Fibroblast of villous mesenchyme (primary cell): ENCODE results near the gene SNRPD2. TPM values are rescaled to one million over a fixed set of nuclear protein-coding genes. Genes with fewer than 3 reads are reported as not detected.

Experiments used
- DNase-seq: peaks from one replicate; pipeline ENCODE4 v3.0.0-alpha.2; 2010; ENCODE audit warnings: low read depth
- H3K4me3 ChIP-seq: 2 replicates; pipeline ENCODE4 v1.5.1; 2011; ENCODE audit warnings: low read depth, mild to moderate bottlenecking, low read length
- CTCF ChIP-seq: IDR thresholded peaks from 2 replicates; pipeline ENCODE4 v1.5.1; 2012; ENCODE audit warnings: low read depth, mild to moderate bottlenecking, low read length; ENCODE audit not compliant: insufficient read depth
- total RNA-seq: library from RNA; depleted of rRNA; stranded (reverse); fragments of >200 nt; gene quantifications from 2 replicates; pipeline ENCODE4 v1.2.3, GENCODE V29; 2012

Gene SNRPD2
- total RNA-seq, 1 donor = 191 TPM

GRCh38 chr19:45677351-45678230 lies 14.2 kb downstream of the SNRPD2 start:
- no peak for TF ChIP-seq CTCF
- peak; percentile 89 for DNase-seq
- peak overlapping the region; percentile 52 for H3K4me3 ChIP-seq

GRCh38 chr19:45676851-45677263 lies 14.9 kb downstream of the SNRPD2 start:
- H3K4me3 ChIP-seq = peak overlapping the region; percentile 52
- DNase-seq = no peak
- TF ChIP-seq CTCF = no peak

GRCh38 chr19:45674946-45675345 lies 16.8 kb downstream of the SNRPD2 start:
- no peak for TF ChIP-seq CTCF
- no peak overlapping the region for H3K4me3 ChIP-seq
- DNase-seq = no peak

GRCh38 chr19:45670670-45671453 lies 20.9 kb downstream of the SNRPD2 start:
- no peak for TF ChIP-seq CTCF
- peak; percentile 88 for DNase-seq
- H3K4me3 ChIP-seq = peak overlapping the region; percentile 41

- no peak for TF ChIP-seq CTCF
- H3K4me3 ChIP-seq = peak overlapping the region; percentile 67
- DNase-seq = no peak
Observed at GRCh38 chr19:45668342-45668871, 23.3 kb downstream of the SNRPD2 start.

- no peak for TF ChIP-seq CTCF
- DNase-seq = no peak
- peak within 1 kb of the TSS; percentile 67 for H3K4me3 ChIP-seq
Observed at GRCh38 chr19:45667620-45668341, 24.0 kb downstream of the SNRPD2 start, which contains the start of gene GIPR. TSS of gene GIPR (plus strand) at chr19:45668221. CDS start at chr19:45669521, 1,300 bp downstream.
